ENCODE data around the gene EEF1AKMT2. TPM values are rescaled to one million over a fixed set of nuclear protein-coding genes. Genes with fewer than 3 reads are reported as not detected.

Gene EEF1AKMT2
- polyA plus RNA-seq, 2 of the 4 experiments (the other 2 are of a cell fraction) = 23.5 to 28.1 TPM

DNA sequence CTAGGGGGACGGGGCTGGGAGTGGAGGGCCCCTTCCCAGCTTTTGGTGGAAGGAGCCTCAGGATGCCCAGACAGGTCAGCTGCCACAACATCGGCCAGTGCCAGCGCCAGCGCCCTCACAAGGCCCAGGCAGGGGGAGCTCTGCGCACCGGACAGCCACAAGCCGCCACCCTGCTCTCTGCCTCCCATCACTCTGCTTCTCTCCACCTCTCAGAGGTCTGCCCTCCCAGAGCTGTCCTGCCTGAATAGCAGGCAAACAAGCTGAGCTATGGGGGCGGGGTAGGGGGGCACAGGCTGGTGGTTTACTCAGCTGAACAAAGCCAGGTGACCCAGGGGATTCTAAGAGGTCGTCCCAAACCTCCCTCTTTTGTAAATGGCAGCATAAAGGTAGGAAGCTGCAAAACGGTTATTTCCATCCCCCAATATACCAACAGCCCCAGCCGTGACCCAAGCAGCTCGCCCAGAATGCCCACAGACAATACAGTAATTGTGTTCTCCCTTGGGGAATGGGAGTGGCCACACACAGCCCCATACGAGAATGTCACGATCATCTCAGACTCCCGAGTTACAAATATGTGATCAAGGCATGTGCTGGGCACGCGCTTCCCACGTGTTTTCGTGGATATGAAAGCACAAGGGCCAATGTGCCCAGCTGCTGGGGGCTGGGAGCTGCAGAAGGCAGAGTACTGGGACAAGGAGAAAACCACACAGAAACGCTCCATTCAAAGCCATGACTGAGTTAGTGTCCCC is 67.2 kb downstream of the EEF1AKMT2 start:
- POLR2A ChIA-PET = no interaction called here
- FAIRE-seq (no peak), ATAC-seq (no peak)

DNA sequence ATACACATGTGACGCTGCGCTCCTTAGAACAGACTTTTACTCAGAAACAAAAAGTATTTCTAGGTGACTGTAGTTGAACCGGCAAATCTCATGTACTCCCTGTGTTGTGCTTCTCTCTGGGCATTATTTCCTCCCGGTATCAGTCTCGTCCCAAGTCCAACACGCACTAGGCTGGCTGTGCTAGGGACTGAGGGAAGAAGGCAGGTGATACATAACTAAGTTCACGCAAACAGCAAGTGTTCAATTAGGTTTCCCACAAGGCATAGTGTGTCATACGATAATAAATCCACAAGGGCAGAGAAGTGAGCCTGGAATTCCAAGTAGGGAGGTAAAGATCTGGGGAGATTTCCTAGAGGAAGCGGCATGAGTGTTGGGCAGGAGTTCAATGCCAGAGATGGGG is 67.9 kb downstream of the EEF1AKMT2 start:
- CTCF ChIA-PET = interaction anchor here (1.1 to 3.7 kb wide), 4 partner anchors 9 to 194 kb away, joined by 3 to 12 read pairs (median 8); no protein-coding TSS in a partner anchor
- H3K4me2 ChIP-seq = no peak overlapping the region

More for the DNA sequence above, 67.2 kb downstream of the EEF1AKMT2 start:
- Histone ChIP-seq H3K4me2 (no peak overlapping the region), H3K4me1 (no peaks in the 10 kb centered on the region), H3K4me3 (no peak overlapping the region), H3K9me3 (no peaks in the 10 kb centered on the region), H3K27ac (no peak overlapping the region)
- TF ChIP-seq RFX5 (IDR thresholded peaks at IDR 0.05) = no peak
- no peak for TF ChIP-seq ESRRA (IDR thresholded peaks at IDR 0.05; ENCODE audit: borderline replicate concordance, low read length)
- no peak for TF ChIP-seq EHMT2 (IDR thresholded peaks at IDR 0.05; ENCODE audit: low read depth)
- TF ChIP-seq HOXB5 (CRISPR knock-in tag; IDR thresholded peaks at IDR 0.05) = no peak
- TF ChIP-seq MAZ (IDR thresholded peaks at IDR 0.05; ENCODE audit: borderline replicate concordance, low read depth, low read length) = no peak
- TF ChIP-seq, protein P1, sequence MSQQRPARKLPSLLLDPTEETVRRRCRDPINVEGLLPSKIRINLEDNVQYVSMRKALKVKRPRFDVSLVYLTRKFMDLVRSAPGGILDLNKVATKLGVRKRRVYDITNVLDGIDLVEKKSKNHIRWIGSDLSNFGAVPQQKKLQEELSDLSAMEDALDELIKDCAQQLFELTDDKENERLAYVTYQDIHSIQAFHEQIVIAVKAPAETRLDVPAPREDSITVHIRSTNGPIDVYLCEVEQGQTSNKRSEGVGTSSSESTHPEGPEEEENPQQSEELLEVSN (IDR thresholded peaks at IDR 0.05; ENCODE audit: borderline replicate concordance, low read depth) = no peak
- TF ChIP-seq EP300 (IDR thresholded peaks at IDR 0.05) = no peak
- no peak for TF ChIP-seq MYC (IDR thresholded peaks at IDR 0.05; ENCODE audit: borderline replicate concordance, low read length)
- CTCF ChIA-PET = interaction anchor here (1.0 to 3.7 kb wide), 3 partner anchors 11 to 194 kb away, joined by 3 to 12 read pairs (median 3); no protein-coding TSS in a partner anchor
- 75% methylated on average over 20 of the region's 20 CpGs for WGBS (ENCODE audit: missing lambda C conversion rate)
- DNase-seq (ENCODE audit: low read depth in 1 of 2, low spot score in 1 of 2) = no peak

DNA sequence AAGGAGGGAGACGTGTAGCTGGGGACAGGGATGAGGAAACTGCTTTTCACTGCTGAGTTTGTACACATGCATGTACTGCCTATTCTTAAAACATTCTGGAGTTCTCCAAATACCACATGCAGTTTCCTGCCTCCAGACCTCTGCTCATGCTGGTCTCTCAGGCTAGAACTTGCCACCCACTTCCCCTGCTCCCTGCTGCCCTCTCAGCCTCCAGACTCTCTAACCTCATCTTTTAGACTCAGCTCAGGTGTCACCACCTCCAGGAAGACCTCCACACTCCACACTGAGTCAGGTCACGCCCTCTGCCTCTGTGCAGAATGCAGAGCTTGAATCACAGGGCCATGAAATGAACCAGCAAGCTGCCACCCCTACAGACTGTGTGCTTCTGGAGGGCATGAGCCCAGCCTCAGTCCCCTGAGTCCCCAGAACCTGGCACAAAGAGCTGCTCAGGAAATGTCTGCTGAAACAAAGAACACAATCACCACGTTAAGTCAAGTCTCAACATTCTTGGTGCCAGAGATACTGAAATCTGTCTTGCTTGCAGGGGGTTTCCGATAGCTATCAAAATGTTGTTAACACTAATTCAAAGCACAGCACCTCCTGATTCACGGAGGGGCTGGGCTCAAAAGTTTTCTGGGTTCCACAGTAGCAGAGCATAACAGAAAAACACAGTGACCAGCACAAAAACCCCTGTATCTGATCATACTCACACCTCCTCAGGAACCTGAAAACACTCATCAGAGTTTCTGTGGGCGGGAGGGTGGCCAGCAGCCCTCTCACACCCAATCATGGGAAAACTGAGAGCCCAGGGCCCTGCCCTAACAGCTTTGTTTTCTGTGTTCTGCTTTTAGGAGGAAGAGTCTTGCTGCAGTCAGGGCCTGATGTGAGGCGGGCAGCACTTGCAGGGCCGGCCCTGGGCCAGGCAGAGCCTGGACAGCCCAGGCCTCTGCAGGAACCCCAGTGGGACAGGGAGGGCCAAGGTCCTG is 68.6 kb downstream of the EEF1AKMT2 start:
- ChIA-PET CTCF (interaction anchor here (0.9 to 2.7 kb wide), 4 partner anchors 9 to 193 kb away, joined by 3 to 12 read pairs (median 4); no protein-coding TSS in a partner anchor), POLR2A (no interaction called here)
- FAIRE-seq = no peak
- no peak for DNase-seq (ENCODE audit: low read depth in 1 of 2, low spot score in 1 of 2)
- no peak overlapping the region for H3K4me2 ChIP-seq
- TF ChIP-seq ZFP36 (IDR thresholded peaks at IDR 0.05; ENCODE audit: borderline replicate concordance, partially characterized antibody) (peak; percentile 73), NPAS2 (CRISPR knock-in tag; IDR thresholded peaks at IDR 0.05; ENCODE audit: borderline replicate concordance) (no peak)
- H3K9me3 ChIP-seq = no peaks in the 10 kb centered on the region
- WGBS (ENCODE audit: missing lambda C conversion rate) = 87% methylated on average over 8 of the region's 8 CpGs
- no peaks in the 10 kb centered on the region for H3K4me1 ChIP-seq
- no peak; a peak in 1 of 6 replicates for ATAC-seq
- H3K27ac ChIP-seq = no peak overlapping the region
- H3K4me3 ChIP-seq = no peak overlapping the region

More for the DNA sequence above, 67.9 kb downstream of the EEF1AKMT2 start:
- no peak overlapping the region for H3K4me3 ChIP-seq
- H3K27ac ChIP-seq = no peak overlapping the region
- no peaks in the 10 kb centered on the region for H3K4me1 ChIP-seq
- WGBS (ENCODE audit: missing lambda C conversion rate) = 91% methylated on average over 9 of the region's 9 CpGs
- no peaks in the 10 kb centered on the region for H3K9me3 ChIP-seq
- FAIRE-seq (no peak), DNase-seq (ENCODE audit: low read depth in 1 of 2, low spot score in 1 of 2) (no peak), ATAC-seq (no peak)
- TF ChIP-seq KDM1A (IDR thresholded peaks at IDR 0.05; ENCODE audit: low read depth) (no peak), CEBPB (IDR thresholded peaks at IDR 0.05) (no peak), NPAS2 (CRISPR knock-in tag; IDR thresholded peaks at IDR 0.05; ENCODE audit: borderline replicate concordance) (no peak), RARB (CRISPR knock-in tag; IDR thresholded peaks at IDR 0.05) (no peak), ZSCAN20 (CRISPR knock-in tag; IDR thresholded peaks at IDR 0.05) (no peak), MAZ (IDR thresholded peaks at IDR 0.05; ENCODE audit: borderline replicate concordance, low read depth, low read length) (no peak), CBX2 (IDR thresholded peaks at IDR 0.05; ENCODE audit: borderline replicate concordance, low read depth) (no peak)
- POLR2A ChIA-PET = no interaction called here
